HepG2 (cell line): ENCODE data around the gene TMEM218. TPM values are rescaled to one million over a fixed set of nuclear protein-coding genes. Genes with fewer than 3 reads are reported as not detected.

Experiments used
- ATAC-seq: fragments of 200-7000 bp; cut with Tn5 transposase; 3 replicates; pipeline ENCODE4 v1.9.1; 2020; ENCODE audit warnings: mild to moderate bottlenecking, moderate library complexity
- BruUV-seq: library from RNA; stranded (reverse); fragments of 400-500 nt; replicated peaks from 2 replicates; lab custom pipeline; 2021; lab: Mats Ljungman, UMichigan
- CTCF ChIA-PET: fragments of 300-600 bp; formaldehyde crosslinking; extraction: SDS; loops from one replicate; lab custom pipeline; 2021; ENCODE audit warnings: low total read pairs, inconsistent platforms, low intra/inter-chr PET ratio; lab: Yijun Ruan, JAX
- POLR2A ChIA-PET: fragments of 350-600 bp; sonication (Branson Sonifier 250); formaldehyde crosslinking; loops from one replicate; lab custom pipeline; 2020; ENCODE audit warnings: antibody characterized with exemption, inconsistent platforms; lab: Yijun Ruan, JAX
- DNase-seq: peaks from one replicate; pipeline ENCODE4 v3.0.0-alpha.2; 2015; ENCODE audit warnings: low spot score
- FAIRE-seq: peaks from 3 replicates; lab custom pipeline; 2011; peaks lifted over from hg19 to GRCh38; lab: Jason Lieb, UNC
- H2AFZ ChIP-seq: one replicate; pipeline ENCODE4 v1.6.1; 2011; ENCODE audit warnings: low read length, inconsistent platforms
- H3K27ac ChIP-seq: fragments of 300-600 bp; 3 replicates; pipeline ENCODE4 v1.8.0; 2011; ENCODE audit warnings: mixed run types, mild to moderate bottlenecking, mixed read lengths, low read length, inconsistent platforms; ENCODE audit not compliant: insufficient read depth; ENCODE audit errors: extremely low read length
- H3K27me3 ChIP-seq, 2 experiments: fragments of 200-600 bp in 1 of 2; 2 replicates in 1 of 2; 3 replicates in 1 of 2; pipeline versions ENCODE4 v1.6.0 to v1.8.0; 2011; ENCODE audit warnings: low read length in 2 of 2, mild to moderate bottlenecking in 2 of 2, moderate library complexity in 2 of 2, inconsistent platforms in 1 of 2; ENCODE audit not compliant: insufficient read depth in 2 of 2, control insufficient read depth in 1 of 2
- H3K36me3 ChIP-seq, 2 experiments: fragments of 200-600 bp in 1 of 2; replicated peaks in 1 of 2; 2 replicates in 1 of 2; 3 replicates in 1 of 2; pipeline versions ENCODE4 v1.5.1 to v1.8.0; 2011; ENCODE audit warnings: low read length in 2 of 2, inconsistent platforms in 1 of 2; ENCODE audit not compliant: insufficient read depth in 2 of 2, control insufficient read depth in 1 of 2
- H3K4me1 ChIP-seq: 2 replicates; pipeline ENCODE4 v1.5.1; 2012; ENCODE audit warnings: low read length, inconsistent platforms; ENCODE audit not compliant: insufficient read depth
- H3K4me2 ChIP-seq: 2 replicates; pipeline ENCODE4 v1.6.0; 2011; ENCODE audit warnings: low read depth, low read length, inconsistent platforms
- H3K4me3 ChIP-seq, 3 experiments: fragments of 200-600 bp in 1 of 3; sonication (generic), shearing (Covaris generic) in 1 of 3; replicated peaks in 1 of 3; 2 replicates each; pipeline ENCODE4 v1.5.1; 2011 to 2016; ENCODE audit warnings: low read length in 3 of 3, inconsistent platforms in 2 of 3, low read depth in 2 of 3, mild to moderate bottlenecking in 2 of 3, control low read depth in 1 of 3, mixed read lengths in 1 of 3; ENCODE audit not compliant: insufficient read depth in 1 of 3
- H3K79me2 ChIP-seq: one replicate; pipeline ENCODE4 v1.6.1; 2011; ENCODE audit warnings: low read length, inconsistent platforms; ENCODE audit not compliant: insufficient read depth
- H3K9ac ChIP-seq: 2 replicates; pipeline ENCODE4 v1.6.0; 2011; ENCODE audit warnings: mild to moderate bottlenecking, low read depth, low read length, inconsistent platforms; ENCODE audit not compliant: insufficient read depth
- H3K9me3 ChIP-seq: 2 replicates; pipeline ENCODE4 v1.5.1; 2012; ENCODE audit warnings: mild to moderate bottlenecking, low read length
- H4K20me1 ChIP-seq: 2 replicates; pipeline ENCODE4 v1.6.0; 2011; ENCODE audit warnings: inconsistent platforms, mild to moderate bottlenecking, low read length, moderate library complexity; ENCODE audit not compliant: insufficient read depth
- FOXM1 ChIP-seq: sonication (generic); formaldehyde crosslinking; IDR thresholded peaks from 2 replicates; pipeline ENCODE4 v1.5.0; 2020; ENCODE audit warnings: missing genetic modification reagents
- HDAC6 ChIP-seq: fragments of 200-600 bp; sonication (generic); IDR thresholded peaks from 2 replicates; pipeline ENCODE4 v1.7.0; 2017; ENCODE audit warnings: mild to moderate bottlenecking, antibody characterized with exemption, low read length, low read depth
- TOPORS ChIP-seq: sonication (generic); formaldehyde crosslinking; IDR thresholded peaks from 2 replicates; pipeline ENCODE4 v1.8.0; 2023; ENCODE audit warnings: mild to moderate bottlenecking, missing genetic modification reagents
- ZNF510 ChIP-seq: sonication (generic); formaldehyde crosslinking; IDR thresholded peaks from 2 replicates; pipeline ENCODE4 v1.4.0; 2020; ENCODE audit warnings: low read depth, mild to moderate bottlenecking, missing genetic modification reagents
- WGBS: methylation state at CpG from one replicate; pipeline ENCODE4 v1.1.6; 2017; ENCODE audit warnings: low lambda C conversion rate; 5-methylcytosine and 5-hydroxymethylcytosine counted together
- in situ Hi-C: cut with HindIII; loops from 2 replicates; pipeline ENCODE4 v1.10.0; 2017; ENCODE audit warnings: low pct_unique_long_range_greater_than_20kb; ENCODE audit not compliant: extremely low pct_ligation_motif_present
- intact Hi-C: fragments of 100-400 bp; cut with micrococcal nuclease; formaldehyde crosslinking; loops from one replicate; pipeline ENCODE4 v1.10.0; 2022; ENCODE audit not compliant: unreplicated experiment
- polyA plus RNA-seq, 8 experiments: library from polyadenylated mRNA; depleted of rRNA in 3 of 8; stranded (reverse) in 7 of 8; unstranded in 1 of 8; fragments of >200 nt; fragmentation: Illumina TruSeq in 4 of 8; extraction: Trizol in 4 of 8; gene quantifications; 2 replicates each; pipeline versions ENCODE4 v1.2.1 to v1.2.3, GENCODE V29; 2011 to 2016; ENCODE audit warnings: low read depth in 4 of 8, missing spikeins in 1 of 8, mixed read lengths in 1 of 8; ENCODE audit not compliant: insufficient read depth in 1 of 8
- total RNA-seq, 5 experiments: library from RNA; depleted of rRNA; stranded (reverse); fragments of >200 nt; fragmentation: Illumina TruSeq; extraction: Trizol; gene quantifications; 2 replicates each; pipeline ENCODE4 v1.2.3, GENCODE V29; 2016; ENCODE audit warnings: low read depth in 1 of 5
- TF ChIP-seq, protein P1 (sequence below): sonication (generic); formaldehyde crosslinking; IDR thresholded peaks from 2 replicates; pipeline ENCODE4 v1.4.0; 2020; ENCODE audit warnings: missing genetic modification reagents

The TMEM218 gene
- total and polyA plus RNA-seq, 2 of the 13 experiments (the other 11 are each of a cell fraction or from before 2014, with no cell fraction given) = 11.8 to 14.0 TPM

DNA sequence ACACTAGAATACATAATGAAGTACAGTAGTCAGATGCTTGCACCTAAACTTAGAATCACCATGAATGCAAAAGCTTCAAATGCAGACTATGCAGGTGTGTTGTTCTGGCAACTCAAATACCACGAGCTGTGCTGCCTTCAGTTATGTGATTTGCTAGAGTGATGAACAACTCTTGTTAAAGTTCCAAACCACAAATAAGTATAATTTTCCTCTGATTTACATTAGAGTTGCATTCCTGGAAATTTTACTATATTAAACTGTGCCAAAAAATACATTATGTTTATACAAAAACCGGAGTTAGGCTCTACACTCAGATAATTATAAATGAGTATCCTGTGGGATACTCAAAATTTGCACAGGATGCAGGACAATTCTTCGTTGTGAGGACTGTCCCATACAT lies 3.0 kb downstream of the TMEM218 start:
- ATAC-seq (no peak), FAIRE-seq (no peak), DNase-seq (no peak)
- no peak for TF ChIP-seq TOPORS (CRISPR knock-in tag)
- no peak for TF ChIP-seq HDAC6
- TF ChIP-seq, protein P1, sequence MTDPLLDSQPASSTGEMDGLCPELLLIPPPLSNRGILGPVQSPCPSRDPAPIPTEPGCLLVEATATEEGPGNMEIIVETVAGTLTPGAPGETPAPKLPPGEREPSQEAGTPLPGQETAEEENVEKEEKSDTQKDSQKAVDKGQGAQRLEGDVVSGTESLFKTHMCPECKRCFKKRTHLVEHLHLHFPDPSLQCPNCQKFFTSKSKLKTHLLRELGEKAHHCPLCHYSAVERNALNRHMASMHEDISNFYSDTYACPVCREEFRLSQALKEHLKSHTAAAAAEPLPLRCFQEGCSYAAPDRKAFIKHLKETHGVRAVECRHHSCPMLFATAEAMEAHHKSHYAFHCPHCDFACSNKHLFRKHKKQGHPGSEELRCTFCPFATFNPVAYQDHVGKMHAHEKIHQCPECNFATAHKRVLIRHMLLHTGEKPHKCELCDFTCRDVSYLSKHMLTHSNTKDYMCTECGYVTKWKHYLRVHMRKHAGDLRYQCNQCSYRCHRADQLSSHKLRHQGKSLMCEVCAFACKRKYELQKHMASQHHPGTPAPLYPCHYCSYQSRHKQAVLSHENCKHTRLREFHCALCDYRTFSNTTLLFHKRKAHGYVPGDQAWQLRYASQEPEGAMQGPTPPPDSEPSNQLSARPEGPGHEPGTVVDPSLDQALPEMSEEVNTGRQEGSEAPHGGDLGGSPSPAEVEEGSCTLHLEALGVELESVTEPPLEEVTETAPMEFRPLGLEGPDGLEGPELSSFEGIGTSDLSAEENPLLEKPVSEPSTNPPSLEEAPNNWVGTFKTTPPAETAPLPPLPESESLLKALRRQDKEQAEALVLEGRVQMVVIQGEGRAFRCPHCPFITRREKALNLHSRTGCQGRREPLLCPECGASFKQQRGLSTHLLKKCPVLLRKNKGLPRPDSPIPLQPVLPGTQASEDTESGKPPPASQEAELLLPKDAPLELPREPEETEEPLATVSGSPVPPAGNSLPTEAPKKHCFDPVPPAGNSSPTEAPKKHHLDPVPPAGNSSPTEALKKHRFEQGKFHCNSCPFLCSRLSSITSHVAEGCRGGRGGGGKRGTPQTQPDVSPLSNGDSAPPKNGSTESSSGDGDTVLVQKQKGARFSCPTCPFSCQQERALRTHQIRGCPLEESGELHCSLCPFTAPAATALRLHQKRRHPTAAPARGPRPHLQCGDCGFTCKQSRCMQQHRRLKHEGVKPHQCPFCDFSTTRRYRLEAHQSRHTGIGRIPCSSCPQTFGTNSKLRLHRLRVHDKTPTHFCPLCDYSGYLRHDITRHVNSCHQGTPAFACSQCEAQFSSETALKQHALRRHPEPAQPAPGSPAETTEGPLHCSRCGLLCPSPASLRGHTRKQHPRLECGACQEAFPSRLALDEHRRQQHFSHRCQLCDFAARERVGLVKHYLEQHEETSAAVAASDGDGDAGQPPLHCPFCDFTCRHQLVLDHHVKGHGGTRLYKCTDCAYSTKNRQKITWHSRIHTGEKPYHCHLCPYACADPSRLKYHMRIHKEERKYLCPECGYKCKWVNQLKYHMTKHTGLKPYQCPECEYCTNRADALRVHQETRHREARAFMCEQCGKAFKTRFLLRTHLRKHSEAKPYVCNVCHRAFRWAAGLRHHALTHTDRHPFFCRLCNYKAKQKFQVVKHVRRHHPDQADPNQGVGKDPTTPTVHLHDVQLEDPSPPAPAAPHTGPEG (CRISPR knock-in tag) = no peak
- TF ChIP-seq FOXM1 = no peak
- no peak for TF ChIP-seq ZNF510 (CRISPR knock-in tag)
- BruUV-seq = no TSS peak
- peaks cover 3% of the 10 kb centered on the region for H3K79me2 ChIP-seq
- no peaks in the 10 kb centered on the region for H3K36me3 ChIP-seq
- ChIA-PET POLR2A (no interaction called here), CTCF (no interaction called here)
- no peaks in the 10 kb centered on the region for H4K20me1 ChIP-seq
- no peaks in the 10 kb centered on the region for H3K9me3 ChIP-seq
- no peak overlapping the region for H3K9ac ChIP-seq
- no peak overlapping the region for H2AFZ ChIP-seq
- H3K4me3 ChIP-seq = no peak overlapping the region
- in situ Hi-C loops = no loop called here
- intact Hi-C loops = no loop called here
- H3K27me3 ChIP-seq = no peaks in the 10 kb centered on the region; a peak in 1 of 5 replicates
- H3K4me1 ChIP-seq = peaks cover 14% of the 10 kb centered on the region
- no peak overlapping the region for H3K27ac ChIP-seq
- no peak overlapping the region for H3K4me2 ChIP-seq
- 92% methylated on average over 3 of the region's 3 CpGs for WGBS
